Kidney tubule cell (primary cell): ENCODE data around the gene GPC3.

ENCODE experiments used
- DNase-seq: peaks from one replicate; pipeline ENCODE4 v3.0.0-alpha.2; 2018; ENCODE audit warnings: low spot score

GPC3 gene

GRCh38 chrX:133884430-133885394 is 100.7 kb downstream of the GPC3 start:
- no peak for DNase-seq

DNA sequence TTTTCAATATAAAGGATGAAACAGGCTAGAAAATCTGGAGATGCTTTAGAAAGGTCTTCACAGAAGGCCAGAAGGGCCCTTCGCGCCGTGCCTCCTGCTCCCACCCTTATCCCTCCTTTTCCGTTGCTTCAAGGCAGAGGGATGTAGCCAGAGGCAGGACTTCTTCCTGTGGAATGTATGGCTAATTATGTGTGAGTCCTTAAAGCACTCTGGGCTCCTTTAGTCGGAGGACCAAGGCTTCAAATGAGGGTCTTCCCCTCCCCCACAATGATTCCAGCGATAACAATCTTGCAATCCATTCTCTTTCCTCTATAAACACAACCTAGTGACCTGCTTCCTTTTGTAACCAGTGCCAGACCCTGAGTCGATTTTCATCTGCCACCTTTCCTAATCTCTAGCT is 103.5 kb downstream of the GPC3 start:
- no peak for DNase-seq

- no peak for DNase-seq
Measured at GRCh38 chrX:133881007-133881406, 104.4 kb downstream of the GPC3 start.

DNA sequence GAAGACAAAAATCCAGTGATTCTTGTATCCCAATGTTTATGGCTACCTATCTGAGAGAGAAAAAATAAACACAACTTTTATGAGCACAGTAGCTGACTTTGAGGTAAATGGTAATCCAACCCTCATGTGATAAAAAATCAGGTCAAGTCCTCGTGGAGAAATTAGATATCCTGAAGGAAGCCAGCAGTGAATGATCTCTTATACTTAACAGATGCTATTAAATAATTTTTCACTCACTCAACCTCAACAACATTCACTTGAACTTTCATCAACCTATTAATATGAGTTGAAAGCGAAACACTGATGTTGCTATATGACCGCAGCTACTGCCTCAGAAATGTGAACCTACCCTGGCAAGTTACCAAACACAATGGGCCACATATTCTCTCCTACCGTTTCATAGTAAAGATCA is 105.4 kb downstream of the GPC3 start:
- no peak for DNase-seq

GRCh38 chrX:133878710-133879109 is 106.7 kb downstream of the GPC3 start:
- DNase-seq, result no peak

DNA sequence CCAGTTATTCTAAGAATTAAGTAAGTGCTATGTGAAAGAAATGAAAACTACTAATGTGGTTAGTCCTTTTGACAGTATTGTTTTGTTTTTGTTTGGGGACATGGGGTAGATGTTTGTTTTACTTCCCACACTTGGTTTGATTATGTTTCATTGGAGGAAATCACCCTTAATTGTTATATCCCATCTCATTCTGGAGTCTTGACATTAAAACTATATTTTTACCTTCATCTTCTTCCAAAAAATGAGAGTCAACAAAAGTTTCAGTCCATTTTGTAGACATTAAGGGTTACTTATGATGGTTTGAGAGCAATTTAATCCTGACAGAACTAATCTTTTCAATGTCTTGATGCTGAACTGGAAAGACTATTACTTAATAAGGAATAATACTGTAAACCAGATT is 108.7 kb downstream of the GPC3 start:
- no peak for DNase-seq

- no peak for DNase-seq
Measured at GRCh38 chrX:133869270-133869669, 116.1 kb downstream of the GPC3 start.

DNA sequence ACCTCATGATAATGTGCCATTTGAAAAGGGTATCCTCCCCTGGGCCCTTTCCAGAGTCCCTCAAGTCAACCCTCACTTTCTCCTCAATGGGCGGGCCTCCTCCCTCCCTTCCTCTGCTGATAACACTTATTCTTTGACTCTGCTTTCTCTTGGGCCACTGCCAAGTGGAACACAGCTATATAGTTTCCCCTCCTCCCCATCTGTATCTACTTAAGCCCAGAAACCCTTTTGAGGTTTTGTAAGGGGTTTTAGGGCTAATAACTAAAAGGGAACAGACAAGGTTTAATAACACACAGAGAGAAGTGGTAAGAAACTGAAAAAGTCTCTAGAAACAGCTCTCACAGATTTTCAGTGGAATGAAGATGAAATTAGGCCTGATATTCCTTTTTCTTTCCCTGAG is 116.7 kb downstream of the GPC3 start:
- DNase-seq, result no peak

GRCh38 chrX:133868250-133868649 is 117.1 kb downstream of the GPC3 start:
- no peak for DNase-seq

DNA sequence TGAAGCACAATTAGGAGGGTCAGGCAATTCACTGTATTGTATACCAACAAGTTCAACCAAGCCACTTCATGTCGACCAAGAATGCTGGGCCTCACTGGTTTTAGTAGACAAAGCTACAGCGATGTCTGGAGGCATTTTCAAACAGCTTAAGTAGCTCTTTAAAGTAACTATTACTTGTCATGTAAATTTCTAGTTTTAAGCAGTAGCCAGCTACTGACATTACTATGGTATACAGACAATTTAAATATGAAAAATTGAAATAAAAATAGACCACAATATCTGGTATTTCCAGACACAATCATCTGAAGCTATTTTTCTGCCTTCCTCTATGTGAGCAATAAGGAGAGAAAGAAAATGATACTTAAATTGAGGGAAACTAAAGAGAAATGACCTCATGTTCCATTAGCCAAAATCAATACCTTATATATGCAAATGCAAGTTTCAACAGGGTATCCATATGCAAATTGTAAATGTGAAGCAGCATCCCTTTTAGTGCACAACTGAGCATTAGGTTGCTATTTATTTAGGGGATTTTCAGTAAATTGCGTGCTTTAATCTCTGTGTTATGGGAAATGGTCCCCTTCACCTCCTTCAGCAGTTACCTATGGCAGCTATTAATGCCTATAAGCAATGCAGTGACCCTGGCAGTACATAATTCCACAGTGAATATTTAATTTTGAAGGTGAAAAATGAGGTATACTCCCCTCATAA is 119.5 kb downstream of the GPC3 start:
- no peak for DNase-seq

GRCh38 chrX:133864236-133864635 is 121.2 kb downstream of the GPC3 start:
- no peak for DNase-seq

DNA sequence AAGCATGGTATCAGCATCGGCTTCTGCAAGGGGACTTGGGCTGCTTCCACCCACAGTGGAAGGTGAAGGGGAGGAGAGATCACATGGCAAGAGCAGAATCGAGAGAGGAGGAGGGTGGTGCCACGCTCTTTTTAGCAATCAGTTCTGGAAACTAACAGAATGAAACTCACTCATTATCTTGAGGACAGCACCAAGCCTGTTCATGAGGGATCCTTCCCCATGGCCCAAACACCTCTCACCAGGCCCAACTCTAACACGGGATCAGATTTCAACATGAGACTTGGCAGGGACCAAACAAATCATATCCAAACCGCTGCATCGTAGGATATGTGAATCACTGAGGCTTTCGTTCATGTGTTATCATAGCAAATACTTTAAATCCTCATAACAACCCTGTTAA is 125.5 kb downstream of the GPC3 start:
- no peak for DNase-seq

GRCh38 chrX:133859336-133859735 is 126.1 kb downstream of the GPC3 start:
- no peak for DNase-seq

- no peak for DNase-seq
Measured at GRCh38 chrX:133857640-133858269, 127.6 kb downstream of the GPC3 start.

GRCh38 chrX:133856819-133857218 is 128.6 kb downstream of the GPC3 start:
- no peak for DNase-seq

DNA sequence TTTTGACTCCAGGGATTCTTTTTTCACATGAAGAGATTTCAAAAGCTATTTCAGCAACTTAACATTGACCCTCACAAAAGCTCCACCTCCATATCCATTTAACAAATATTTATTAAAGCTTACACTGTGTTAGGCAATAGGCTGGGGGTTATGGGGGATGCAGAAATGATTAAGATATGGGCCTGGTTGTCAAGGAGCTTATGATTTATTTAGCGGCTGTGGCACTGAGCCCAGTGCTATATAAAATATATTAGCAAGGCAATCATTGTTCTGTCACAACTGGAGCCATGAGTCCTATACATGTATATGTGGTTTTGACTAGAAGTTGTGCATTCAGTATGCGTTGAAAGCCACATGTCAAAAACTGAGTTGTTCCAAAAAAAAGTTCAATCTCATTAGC is 131.1 kb downstream of the GPC3 start:
- DNase-seq, result no peak

- no peak for DNase-seq
Measured at GRCh38 chrX:133852837-133853356, 132.5 kb downstream of the GPC3 start.

GRCh38 chrX:133852401-133852800 is 133.0 kb downstream of the GPC3 start:
- no peak for DNase-seq

DNA sequence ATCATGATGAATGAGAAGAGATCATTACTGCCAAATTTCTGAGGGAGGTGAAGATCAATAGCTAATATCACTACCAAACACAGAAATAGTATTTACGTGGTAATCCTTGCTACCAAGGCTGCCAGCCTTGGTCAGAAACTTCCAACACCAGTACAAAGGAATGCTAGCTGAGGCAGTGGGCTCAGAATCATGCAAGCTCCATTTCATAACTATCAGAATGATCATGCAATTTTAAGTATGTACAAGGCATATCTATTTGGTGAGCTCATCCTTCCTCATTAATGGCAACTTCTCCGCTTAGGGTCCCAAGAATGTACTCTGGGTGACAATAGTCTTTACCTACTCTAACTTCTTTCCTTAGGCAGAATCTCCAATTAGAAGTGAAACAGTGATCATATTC is 135.0 kb downstream of the GPC3 start:
- DNase-seq, result no peak

- peak; percentile 57 for DNase-seq
Measured at GRCh38 chrX:133849676-133850075, 135.7 kb downstream of the GPC3 start.

DNA sequence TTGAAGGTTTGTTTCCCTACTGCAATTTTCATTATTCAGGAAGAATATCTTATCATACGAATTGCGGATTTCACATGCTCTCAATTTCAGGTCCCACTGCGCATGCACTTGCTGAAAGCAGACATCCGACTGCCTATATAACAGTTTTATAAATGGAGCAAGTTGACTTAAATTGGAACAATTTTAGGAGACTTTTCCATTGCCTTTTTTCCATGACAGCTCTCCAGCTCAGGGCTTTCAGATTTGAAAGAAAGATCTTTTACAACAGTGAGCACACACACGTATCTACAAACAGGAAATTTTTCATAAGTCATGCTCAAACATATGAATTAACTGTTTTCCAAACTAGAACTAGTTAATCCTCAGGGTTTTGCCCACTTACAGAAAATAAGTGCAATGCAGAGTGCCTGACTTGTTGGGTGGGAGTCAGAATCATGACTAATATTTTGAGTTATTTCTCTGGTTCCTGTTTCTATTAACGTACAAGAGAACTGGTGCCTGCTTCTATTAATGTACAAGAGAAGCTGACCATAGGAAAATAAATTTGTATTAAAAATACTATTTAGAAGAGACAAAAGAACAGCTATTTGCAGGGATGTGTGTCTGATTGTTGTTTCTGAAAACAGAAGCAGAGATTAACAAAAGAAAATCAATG is 137.9 kb downstream of the GPC3 start:
- no peak for DNase-seq

- no peak for DNase-seq
Measured at GRCh38 chrX:133846311-133846710, 139.1 kb downstream of the GPC3 start.
